GM19193 (cell line): ENCODE data around the gene ME3.

Source experiments
- POLR2A ChIP-seq: IDR thresholded peaks from 4 replicates; pipeline ENCODE4 v1.6.1; 2011; ENCODE audit not compliant: insufficient read depth, insufficient read length; ENCODE audit errors: extremely low read depth

The ME3 gene

DNA sequence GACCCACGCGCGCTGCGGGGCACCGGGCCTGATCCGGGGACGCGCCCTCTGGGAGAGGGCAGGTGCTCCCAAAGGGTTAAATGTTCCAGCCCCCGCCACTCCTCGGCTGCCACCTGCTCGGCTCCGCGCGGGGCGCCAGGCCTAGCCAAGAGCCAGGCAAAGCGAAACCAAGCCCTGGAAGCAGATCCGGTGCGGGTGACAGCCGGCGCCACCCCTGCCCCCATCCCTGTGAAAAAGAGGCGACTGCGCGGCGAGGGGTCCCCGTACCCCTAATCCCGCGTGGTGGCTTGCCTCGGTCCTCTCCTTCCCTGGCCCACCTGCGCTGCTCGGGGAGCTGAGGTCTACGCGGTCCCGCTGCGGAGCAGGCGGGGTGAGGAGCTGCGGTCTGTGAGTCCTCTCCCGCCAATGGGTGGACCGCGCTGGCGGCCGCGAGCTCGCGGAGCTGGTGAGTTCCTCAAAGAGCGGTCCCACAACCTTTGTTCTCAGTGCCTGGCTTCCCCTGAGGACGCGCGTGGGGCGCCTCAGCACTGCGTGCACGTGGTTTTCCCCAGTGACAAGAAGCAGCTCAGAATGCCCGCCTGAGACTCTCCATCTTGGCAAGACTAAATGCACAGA is at the start of gene ME3:
Gene ME3 (minus strand): TSS at position 610 of the 615 bp plus-strand sequence.
- no peak for TF ChIP-seq POLR2A

DNA sequence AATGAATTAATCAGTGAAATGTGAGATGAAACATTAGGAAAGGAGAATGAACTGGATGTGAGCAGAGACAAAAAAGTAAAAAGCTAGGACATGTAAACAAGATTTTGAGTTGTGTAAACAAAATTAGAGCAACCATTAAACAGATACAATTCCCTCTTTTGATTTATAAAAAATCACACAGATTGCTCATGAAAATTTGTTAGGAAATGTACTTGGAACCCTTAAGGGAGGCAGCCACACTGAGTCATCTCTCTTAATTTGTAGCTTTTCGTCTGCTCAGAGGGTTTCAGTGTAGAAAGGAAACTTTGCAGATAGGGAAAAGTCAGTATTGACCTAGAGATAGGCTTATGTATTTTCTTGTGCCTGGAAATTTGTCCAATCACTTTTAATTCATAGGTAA is 49.6 kb upstream of the ME3 start:
- no peak for TF ChIP-seq POLR2A

DNA sequence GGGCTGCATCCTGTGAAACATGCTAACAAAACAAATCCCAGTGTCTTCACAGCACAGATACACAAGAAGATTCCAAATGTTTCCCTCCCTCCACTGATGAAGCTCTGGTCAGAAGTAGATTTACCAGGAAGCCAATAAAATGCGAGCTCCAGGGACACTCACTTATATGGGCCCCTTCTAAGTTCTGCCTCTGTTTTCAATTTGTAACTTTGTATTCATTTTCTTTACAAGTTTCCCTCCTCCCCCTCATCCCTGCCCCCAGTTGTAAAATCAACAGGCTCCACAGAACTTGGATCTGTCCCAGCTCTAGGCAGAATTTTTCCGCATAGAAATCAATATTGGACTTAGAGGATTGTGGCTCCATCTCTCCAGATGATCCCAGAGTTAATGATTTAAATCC is 48.1 kb upstream of the ME3 start:
- no peak for TF ChIP-seq POLR2A

DNA sequence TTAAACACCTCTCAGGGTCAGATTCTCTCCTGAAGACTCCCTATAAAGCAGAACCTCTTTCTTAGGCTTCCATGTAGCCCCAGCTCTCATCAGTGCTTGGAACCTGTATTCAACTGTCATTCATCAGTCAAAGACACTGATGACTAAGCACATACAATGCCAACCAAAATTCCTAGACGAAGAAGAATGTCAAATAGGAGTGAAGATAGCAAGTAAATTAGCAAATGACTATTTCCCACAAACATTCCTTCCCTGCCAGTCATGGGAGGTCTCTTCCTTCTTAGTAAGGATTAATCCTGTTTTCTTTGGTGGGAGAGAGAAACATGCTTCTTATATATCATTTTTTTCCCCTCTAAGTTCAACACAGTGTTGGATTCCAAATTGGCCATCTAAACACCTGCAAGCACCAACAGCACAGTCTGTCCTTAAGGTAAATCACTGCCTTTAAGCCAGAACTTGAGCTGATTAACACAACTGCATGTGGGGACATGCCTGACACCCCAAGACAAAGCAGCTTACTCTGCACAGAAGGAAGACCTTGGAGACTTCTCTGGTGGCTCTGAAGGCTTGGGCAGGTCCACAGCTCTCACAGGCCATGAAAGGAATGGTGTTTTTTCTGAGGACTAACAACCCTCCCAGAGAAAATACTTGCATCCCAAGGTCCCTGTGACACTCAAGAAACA is 47.5 kb upstream of the ME3 start:
- TF ChIP-seq POLR2A = no peak

DNA sequence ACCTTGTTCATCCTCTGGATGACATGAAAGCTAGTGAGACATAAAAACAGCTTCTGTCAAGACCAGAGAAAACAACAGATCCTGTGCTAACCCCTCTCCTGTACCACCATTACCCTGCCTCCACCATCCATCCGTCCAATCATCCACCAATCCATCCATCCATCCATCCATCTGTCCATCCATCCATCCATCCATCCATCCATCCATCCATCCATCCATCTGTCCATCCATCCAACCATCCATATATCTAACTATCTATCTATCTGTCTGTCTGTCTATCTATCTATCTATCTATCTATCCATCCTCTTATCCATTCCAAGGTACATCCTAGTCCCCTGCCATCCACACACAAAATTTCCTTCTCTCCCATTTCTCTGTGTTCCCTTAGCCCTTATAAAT is 46.6 kb upstream of the ME3 start:
- TF ChIP-seq POLR2A = no peak

DNA sequence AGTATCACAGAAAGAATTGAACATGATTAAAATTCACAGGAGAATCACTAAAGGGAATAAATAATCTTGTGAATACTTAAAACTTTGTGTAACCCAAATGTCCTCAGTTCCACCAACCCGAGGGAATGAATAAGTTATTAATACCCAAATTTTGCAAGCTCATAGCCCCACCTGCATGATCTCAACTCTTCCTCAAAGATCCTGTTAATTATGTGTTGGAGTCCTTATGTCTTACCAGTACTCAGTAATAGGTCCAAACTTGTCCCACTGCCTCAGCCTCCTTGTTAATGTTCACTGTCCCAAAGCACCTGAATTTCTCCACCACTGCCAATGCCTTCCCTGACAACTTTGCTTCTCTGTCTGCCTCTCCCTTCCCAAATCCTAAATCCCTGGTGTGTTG is 46.1 kb upstream of the ME3 start:
- no peak for TF ChIP-seq POLR2A

DNA sequence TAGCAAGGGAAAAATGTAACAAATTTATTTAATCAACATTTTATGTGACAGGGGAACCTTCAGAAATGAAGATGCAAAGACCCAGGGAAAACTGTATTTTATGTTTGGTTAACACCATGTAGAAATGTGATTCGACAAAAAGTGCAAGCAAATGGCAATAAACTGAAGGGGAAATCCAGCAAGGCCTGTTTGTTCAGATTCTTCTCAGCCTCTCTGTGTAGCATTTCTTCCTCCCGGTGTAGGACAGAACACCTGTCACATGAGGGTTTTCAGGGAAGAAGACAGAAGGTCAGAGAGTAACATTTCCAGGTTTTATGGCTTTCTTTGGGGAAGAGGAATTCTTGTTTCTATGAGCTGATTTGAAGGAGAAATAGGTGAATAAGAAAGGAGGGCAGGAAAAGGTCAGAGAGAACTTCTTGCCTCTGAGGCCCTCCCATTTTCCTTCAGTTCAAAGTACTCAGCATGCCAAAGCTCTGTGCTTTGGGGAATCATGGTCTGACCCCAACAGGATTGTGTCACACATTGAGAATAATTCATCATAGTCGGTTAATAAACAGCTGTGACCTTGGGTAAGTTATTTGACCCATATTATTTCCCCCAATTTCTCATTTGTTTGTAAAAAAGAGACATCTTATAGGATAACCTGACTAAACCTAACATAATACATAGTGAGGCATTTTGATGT is 45.5 kb upstream of the ME3 start:
- TF ChIP-seq POLR2A = no peak

DNA sequence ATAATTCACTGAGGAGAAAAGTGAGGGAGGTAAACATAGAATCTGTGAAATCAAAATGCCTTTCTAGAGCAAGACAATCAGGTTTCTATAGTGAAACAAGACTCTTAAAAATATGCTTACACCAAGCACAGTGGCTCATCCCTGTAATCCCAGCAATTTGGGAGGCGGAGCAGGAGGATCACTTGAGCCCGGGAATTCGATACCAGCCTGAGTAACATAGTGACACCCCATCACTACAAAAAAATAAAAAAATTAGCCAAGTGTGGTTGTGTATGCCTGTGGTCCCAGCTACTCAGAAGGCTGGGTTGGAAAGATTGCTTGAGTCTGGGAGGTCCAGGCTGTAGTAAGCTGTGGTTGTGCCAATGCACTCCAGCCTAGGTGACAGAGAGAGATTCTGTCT is 43.2 kb upstream of the ME3 start:
- TF ChIP-seq POLR2A = no peak

DNA sequence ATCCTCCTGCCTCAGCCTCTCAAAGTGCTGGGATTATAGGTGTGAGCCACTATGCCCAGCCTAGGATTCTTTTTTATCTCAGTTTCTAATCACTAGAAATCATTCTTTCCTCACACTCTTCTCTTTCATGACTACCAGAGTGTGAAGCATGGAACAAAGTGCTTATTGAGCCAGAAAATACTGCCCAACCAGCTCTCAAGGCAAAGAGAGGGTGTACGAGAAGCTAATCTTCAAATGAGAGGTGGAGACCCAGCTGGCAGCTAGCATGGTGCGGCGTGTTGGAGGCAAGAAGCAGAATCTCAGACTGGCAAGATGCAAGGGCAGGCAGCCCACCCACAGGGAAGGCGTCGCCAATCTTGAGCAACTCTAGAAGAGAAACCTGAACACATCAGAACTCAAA is 41.1 kb upstream of the ME3 start:
- TF ChIP-seq POLR2A = no peak

DNA sequence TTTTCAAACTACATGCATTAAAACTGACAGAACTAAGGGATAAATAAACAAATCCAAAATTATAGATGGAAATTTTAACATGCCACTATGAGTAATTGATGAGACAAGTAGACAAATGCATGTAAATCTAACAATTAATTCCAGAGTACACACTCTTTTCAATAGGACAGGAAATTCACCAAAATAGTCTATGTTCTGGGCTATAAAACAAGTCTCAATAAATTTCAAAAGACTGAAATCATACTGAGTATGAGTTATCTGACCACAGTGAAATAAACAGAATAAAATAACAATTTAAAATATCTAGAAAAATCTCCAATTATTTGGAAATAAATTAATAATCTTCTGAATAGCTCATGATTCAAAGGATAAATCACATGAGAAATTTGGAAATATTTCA is 38.5 kb upstream of the ME3 start:
- TF ChIP-seq POLR2A = no peak

DNA sequence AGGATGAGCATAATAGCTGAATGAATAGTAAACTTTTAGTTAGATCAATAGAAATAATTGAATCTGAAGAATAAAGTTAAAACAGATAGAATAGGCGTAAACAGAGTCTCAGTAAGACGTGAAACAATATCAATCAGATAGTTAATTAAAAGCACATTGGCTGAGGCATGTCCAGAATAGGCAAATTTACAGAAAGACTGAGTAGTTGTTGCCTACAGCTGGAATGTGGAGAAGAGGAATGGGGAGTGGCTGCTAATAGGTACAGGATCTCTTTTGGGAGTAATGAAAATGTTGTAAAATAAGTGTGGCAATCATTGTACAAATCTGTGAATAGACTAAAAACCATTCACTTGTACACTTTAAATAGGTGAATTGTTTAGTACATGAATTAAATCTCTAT is 36.3 kb upstream of the ME3 start:
- no peak for TF ChIP-seq POLR2A

DNA sequence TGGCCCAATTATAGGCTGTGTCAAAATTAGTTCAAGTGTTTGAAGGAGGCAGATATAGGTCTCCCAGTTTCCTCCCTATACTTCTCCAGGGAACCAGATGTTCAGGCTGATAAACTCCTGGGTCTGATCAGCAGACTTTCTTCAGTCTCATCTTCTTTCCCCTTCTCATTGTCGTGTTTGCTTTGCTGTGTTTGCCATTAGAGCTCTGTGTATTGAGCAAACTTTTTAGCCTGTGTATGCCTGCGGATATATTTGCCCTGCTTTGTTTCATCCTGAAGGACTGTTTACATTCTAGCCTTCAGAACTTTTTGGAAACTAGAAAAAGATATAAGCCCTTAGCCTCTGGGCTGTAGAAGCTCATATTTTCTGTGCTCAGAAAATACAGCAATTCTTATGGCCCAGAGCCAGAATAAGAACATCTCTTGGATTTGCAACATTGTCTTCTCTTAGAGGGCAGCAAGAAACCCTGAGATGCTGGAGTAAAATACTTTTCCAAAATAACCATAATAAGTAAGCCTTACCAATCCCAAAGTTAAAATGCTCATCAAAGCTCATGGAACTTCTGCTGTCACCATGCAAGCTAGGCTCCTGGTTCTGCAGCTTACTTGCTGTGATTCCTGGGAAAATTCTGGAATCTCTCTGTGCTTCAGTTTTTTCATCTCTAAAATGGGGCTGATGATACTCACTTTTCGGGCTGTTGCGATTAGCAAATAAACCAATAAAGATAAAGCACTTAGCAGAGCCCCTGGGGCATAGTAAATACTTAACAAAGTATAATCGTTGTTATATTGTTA is 34.1 kb upstream of the ME3 start:
- TF ChIP-seq POLR2A = no peak

DNA sequence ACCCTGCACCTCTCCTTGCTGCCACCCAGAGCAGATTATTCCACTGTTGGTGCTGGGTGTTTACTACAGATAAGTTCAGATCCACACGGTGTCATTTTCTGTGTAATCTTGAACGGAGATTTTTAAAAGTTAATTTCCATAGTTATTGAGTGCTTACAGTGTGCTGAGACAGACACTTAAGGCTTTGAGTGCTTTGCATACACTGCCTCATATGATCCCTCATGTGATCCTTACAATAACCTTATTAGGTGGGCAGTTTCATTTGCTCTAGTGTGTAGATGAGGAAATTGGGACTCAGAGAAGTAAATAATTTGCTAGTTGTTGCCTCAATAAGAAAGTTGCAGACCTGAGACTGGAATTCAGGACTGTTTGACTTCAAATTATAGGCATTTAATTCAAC is 32.3 kb upstream of the ME3 start:
- TF ChIP-seq POLR2A = no peak

DNA sequence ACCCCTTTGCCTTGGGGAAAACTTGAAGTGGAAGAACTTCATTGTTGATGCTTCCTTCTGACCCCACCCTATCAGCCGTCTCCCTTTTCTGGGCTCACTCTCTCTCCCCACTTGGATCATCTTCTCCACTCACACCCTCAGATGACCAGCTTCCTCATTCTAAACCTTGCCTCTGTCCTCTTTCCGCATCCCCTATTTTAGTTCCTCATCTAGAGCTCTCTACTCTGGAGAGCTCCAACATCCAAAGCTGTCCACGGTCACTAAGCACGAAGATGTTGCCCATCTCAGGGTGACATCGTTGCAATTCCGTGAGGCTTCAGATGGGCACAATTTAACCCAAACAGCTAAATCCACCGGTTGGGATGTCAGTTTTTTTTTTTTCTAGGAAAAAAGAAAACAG is 31.6 kb upstream of the ME3 start:
- TF ChIP-seq POLR2A = no peak

DNA sequence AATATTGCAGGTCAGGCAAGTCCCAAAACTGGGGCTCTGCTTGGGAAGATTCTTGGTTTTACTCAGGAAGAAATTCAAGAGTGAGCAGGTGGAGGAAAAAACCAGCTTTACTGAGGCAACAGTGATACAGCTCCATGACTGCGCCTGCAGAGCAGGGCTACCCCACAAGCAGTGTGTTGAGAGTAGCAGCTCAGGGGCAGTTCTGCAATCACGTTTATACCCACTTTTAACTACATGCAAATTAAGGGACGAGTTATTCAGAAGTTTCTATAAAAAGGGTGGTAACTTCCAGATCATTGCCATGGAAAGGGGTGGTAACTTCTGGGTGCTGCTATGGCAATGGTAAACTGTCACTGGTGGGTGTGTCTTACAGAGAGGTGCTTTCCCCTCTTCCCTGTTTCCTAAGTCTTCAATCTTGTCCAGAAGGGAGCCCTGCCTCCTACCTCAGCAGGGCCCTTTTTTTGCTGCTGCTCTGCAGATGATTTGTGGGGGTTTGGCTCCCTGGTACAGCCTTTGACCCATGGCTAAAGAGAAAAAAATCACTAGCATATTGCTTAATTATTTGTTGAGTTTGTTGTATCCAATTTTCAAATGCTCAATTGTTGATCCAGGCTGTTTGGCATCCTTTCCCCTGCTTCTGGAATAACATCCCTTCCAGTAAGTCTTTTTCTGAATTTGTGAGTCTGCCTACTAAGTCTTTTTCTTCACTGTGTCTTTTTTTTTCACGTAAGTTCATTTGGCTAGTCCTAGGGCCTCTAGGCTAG is 30.0 kb upstream of the ME3 start:
- no peak for TF ChIP-seq POLR2A

DNA sequence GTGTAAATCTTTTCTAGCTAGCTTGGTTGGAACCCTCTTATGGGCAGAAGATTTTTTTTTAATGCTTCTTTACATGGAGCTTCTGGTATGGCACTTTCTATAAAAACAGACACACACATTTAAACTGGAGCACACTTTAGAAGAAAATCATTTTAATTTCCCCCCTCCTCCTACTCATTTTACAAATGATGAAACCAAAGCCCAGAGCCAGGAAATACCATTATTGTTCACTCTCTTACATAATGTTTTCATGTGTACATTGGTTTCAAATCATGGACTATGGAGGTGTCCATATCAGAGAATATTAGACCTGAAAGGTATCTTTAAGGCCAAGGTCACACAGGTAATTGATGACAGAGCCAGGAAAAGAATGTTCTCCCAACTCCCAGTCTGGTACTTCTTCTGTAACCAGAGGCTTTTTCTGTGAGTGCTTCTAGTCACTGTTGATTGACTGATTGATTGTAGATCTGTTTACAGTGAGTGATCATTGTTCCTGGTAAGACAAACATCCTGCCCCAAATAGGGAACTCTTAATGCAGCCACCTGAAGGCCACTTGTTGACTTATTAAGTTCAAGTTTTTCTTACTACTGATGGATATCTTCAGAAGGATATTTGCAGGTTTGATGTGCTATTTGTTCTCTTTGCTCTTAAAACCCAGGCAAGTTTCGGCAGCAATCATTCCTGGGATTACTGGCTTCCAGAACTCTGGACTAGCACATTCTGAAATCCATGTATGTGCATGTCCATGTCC is 26.8 kb upstream of the ME3 start:
- TF ChIP-seq POLR2A = no peak
